CD4-positive, alpha-beta T cell treated with Interleukin-17A for 4 hours (primary cell): ENCODE data around the gene R3HDM2.
"Not testable (repeated sequence)": the region's sequence is repeated elsewhere in the genome, so short reads cannot be mapped to it uniquely, and the experiment has no call there.

ENCODE experiments used
- DNase-seq: peaks from one replicate; pipeline ENCODE4 v3.0.0-alpha.2; 2020; ENCODE audit warnings: mixed read lengths

R3HDM2 gene

GRCh38 chr12:57370696-57371095, 60.1 kb downstream of the R3HDM2 start:
- no peak for DNase-seq

DNA sequence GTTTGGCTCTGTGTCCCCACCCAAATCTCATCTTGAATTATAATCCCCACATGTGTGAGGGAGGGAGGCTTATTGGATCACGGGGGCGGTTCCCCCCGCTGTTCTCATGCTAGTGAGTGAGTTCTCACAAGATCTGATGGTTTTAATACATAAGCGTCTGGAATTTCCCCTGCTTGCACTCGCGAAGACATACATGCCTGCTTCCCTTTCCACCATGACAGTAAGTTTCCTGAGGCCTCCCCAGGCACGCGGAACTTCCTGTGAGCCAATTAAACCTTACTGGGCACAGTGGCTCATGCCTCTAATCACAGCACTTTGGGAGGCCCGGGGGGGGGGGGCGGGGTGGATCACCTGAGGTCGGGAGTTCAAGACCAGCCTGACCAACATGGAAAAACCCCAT, 60.8 kb downstream of the R3HDM2 start:
- no peak for DNase-seq

- no peak for DNase-seq
Observed at GRCh38 chr12:57369202-57369601, 61.6 kb downstream of the R3HDM2 start.

GRCh38 chr12:57368349-57369095, 62.3 kb downstream of the R3HDM2 start:
- DNase-seq: no peak

GRCh38 chr12:57367121-57367520, 63.7 kb downstream of the R3HDM2 start:
- DNase-seq: no peak

DNA sequence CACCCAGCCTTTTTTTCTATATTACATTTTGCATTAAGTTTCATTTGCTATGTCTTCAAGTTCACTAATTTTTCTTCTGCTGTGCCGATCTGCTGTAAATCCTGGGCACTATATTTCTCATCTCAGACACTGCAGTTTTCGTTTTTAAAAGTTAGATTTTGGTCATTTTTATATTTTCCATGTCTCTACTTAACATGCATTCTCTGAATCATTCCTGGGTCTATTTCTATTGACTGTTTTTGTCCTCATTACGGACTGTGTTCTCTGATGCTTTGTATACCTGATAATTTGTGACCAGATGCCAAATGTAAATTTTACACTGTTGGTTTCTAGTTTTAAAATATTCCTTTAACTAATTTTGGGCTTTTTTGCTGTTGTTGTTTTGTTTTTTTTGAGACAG, 64.5 kb downstream of the R3HDM2 start:
- no peak for DNase-seq

GRCh38 chr12:57364156-57364555, 66.7 kb downstream of the R3HDM2 start:
- DNase-seq: not testable (repeated sequence)

DNA sequence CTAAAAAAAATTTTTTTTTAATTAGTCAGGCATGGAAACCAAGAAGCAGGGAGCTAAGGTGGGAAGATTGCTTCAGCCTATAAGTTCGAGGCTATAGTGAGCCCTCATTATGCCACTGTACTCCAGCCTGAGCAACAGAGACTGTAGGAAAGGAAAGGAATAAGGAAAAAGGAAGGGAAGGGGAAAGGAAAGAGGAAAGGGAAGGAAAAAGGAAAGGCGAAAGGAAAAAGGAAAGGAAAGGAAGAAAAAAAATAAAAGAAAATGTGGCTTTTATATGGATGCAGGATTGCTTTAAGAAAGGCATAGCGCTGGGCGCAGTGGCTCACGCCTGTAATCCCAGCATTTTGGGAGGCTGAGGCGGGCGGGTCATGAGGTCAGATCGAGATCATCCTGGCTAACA, 70.4 kb downstream of the R3HDM2 start:
- no peak for DNase-seq

DNA sequence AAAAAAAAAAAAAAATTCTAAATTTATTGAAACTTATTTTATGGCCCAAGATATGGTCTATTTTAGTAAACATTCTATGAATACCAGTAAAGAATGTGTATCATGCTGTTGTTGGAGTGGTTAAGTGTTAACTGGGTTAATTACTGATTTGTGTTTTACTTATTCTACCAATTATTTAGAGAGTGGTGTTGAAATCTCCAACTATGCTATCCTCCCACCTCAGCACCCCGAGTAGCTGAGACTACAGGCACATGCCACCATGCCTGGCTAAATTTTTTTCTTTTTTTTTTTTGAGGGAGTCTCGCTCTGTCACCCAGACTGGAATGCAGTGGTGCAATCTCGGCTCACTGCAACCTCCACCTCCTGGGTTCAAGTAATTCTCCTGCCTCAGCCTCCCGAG, 72.2 kb downstream of the R3HDM2 start:
- no peak for DNase-seq

- no peak for DNase-seq
Observed at GRCh38 chr12:57355734-57356133, 75.1 kb downstream of the R3HDM2 start.

DNA sequence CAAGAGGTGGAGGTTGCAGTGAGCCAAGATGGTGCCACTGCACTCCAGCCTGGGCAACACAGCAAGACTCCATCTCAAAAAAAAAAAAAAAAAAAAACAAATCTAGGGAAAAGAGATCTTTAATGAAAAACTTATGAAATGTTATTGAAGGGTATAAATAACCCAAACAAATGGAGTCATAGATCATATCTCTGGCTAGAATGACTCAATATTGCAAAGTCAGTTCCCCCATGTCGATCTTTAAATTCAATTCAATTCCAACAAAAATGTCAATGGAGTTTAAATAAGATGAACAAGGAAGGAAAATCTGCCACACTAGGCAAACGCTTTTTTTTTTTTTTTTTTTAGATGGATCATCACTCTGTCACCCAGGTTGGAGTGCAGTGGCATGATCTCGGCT, 78.7 kb downstream of the R3HDM2 start:
- no peak for DNase-seq

DNA sequence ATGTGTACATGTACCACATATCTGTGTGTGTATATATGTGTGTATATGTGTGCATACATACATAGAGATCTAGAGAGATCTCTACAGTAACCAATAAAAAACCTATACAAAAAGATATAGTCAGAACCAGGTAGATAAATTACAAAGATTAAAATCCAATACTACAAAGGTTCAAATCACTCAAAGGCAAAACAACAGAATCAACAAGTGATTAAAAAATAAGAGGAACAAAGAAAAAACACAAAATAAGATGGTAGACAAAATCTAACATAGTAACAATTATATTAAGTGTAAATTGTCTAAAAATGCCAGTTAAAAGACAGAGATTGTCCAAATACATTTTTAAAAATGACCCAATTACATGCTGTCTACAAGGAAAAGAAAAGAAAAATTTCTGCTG, 83.6 kb downstream of the R3HDM2 start:
- DNase-seq: no peak

DNA sequence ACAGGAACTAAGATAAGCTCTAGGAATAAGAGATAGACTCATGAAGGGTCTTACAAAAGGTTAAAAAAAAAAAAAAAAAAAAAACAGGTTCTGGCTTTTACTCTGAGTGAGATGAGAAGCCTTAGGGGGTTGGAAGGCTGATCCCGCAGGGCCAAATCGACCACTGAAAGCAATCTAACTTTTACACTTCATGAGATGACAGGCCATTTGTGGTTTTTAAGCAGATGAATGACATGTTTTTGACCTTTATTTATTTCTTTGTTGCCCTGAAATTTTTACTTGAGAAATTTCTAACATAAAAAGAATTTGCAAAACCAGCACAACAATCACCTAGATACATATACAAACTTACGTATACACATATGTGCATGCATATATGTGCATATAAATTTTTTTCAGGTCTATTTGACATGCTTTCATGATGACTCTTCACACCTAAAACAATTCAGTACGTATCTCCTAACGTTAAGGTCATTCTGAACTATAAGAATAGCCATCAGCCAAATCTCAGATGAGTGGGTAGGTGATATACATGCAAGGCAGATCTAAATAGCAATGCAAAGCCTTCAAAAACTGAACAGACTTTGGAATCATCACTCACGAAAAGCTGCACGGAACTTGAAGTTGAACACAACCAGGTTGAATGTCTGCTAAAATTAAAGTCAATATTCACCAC, 87.0 kb downstream of the R3HDM2 start:
- no peak for DNase-seq

- DNase-seq: no peak
Observed at GRCh38 chr12:57342207-57342691, 88.6 kb downstream of the R3HDM2 start.

DNA sequence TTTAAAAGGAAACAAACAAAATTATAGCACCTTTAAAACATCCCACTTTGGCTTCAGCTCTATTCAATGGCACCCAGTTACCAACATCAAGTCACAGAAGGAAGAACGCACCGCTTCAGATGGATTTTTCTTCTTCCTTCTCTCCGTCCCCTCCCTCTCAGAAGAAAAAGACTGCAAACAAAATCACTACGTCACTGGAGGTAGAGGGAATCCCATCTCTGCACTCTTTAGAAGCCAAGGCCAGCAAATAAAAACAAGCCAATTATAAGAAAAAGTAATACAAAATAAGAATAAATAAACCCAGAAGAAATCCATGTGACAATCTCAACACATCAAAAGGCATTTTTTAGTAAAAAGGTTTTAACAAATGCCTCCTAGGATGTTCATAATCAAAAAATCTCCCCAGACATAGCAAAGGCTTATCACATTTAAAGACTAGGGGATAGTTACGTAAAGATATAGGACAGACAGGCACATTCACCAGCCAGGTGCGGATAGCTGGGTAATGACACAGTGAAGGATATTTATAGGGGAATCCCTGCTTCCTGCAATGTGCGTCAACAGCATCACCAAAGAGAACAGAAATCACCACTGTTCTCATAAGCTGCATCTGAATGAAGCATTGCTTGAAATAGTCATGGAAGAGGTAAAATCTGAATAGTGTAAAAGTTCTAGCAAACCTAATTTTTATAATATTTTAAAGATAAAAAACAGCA, 89.4 kb downstream of the R3HDM2 start:
- no peak for DNase-seq

DNA sequence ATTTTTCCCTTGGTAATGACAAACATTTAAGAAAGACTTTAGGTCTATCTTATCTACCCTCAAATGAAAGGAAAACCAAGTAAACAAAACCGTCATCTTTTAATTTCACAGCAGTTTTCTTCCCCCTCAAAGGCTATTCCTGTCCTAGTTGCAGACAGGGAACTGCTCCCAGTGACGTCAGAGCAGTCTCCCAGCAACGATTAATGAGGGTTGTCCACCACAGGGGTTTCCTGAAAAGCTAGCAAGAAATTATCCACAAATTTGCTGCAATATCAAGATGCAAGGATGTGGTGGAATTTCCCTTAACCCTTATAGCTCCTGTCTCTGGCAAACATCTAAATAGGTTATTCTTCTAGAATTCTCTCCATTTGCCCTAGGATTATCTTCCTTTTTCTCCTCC, 90.7 kb downstream of the R3HDM2 start:
- DNase-seq: no peak

DNA sequence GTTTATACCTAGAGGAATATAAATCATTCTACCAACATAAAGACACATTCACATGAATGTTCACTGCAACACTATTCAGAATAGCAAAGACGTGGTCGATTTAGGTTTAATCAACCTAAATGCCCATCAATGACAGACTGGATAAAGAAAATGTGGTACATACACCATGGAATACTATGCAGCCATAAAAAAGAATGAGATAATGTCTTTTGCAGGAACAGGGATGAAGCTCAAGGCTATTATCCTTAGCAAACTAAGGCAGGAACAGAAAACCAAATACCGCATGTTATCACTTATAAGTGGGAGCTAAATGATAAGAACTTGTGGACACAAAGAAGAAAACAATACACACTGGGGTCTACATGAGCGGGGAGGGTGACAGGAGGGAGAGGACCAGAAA, 94.5 kb downstream of the R3HDM2 start:
- not testable (repeated sequence) for DNase-seq

- DNase-seq: no peak
Observed at GRCh38 chr12:57334219-57334618, 96.6 kb downstream of the R3HDM2 start.

GRCh38 chr12:57332646-57333312, 98.1 kb downstream of the R3HDM2 start:
- DNase-seq: no peak

- no peak for DNase-seq
Observed at GRCh38 chr12:57330992-57331391, 99.9 kb downstream of the R3HDM2 start.

GRCh38 chr12:57329219-57329618, 101.6 kb downstream of the R3HDM2 start:
- DNase-seq: no peak

GRCh38 chr12:57325395-57325794, 105.4 kb downstream of the R3HDM2 start:
- DNase-seq: no peak

DNA sequence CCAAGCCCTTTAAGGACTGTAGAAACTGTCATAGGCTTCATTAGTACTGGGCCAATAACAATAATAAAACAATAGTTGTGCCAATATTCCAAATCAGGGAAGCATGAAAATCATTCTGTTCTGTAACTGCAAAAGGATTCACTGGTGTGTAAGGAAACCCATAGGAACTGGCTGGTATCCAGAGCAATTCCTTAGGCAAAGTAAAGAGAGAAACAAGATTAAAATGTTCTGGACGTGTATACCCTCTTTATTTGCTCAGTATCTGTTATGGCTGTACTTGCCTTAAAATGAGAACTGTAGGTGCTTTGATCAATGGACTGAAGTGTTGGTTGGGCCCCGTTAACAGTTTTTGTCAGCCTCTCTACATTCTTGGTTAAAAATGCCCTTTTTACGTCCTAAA, 107.4 kb downstream of the R3HDM2 start:
- no peak for DNase-seq
